Progenitor cell of endocrine pancreas (in vitro differentiated cells): ENCODE data around the gene HEXD. TPM values are rescaled to one million over a fixed set of nuclear protein-coding genes. Genes with fewer than 3 reads are reported as not detected.

Experiments
- DNase-seq: peaks from one replicate; pipeline ENCODE4 v3.0.0; 2021; ENCODE audit warnings: low spot score; ENCODE audit not compliant: unreplicated experiment
- H3K27ac Mint-ChIP-seq: 2 replicates; pipeline ENCODE4 v1.8.0; 2021; ENCODE audit warnings: mild to moderate bottlenecking, moderate library complexity, mixed read lengths
- H3K27me3 Mint-ChIP-seq: 2 replicates; pipeline ENCODE4 v1.8.0; 2021; ENCODE audit warnings: mixed read lengths
- H3K36me3 Mint-ChIP-seq: 2 replicates; pipeline ENCODE4 v1.8.0; 2022; ENCODE audit warnings: mixed read lengths; ENCODE audit not compliant: insufficient read depth
- H3K4me1 Mint-ChIP-seq: 2 replicates; pipeline ENCODE4 v1.8.0; 2021; ENCODE audit warnings: low read depth, mixed read lengths
- H3K4me3 Mint-ChIP-seq: 2 replicates; pipeline ENCODE4 v1.8.0; 2021; ENCODE audit warnings: low read depth, mild to moderate bottlenecking, moderate library complexity, mixed read lengths
- H3K9me3 Mint-ChIP-seq: 2 replicates; pipeline ENCODE4 v1.8.0; 2021; ENCODE audit warnings: low read depth, mixed read lengths
- CTCF ChIP-seq: fragments of 200-600 bp; sonication (generic); IDR thresholded peaks from one replicate; pipeline ENCODE4 v1.5.0; 2021; ENCODE audit warnings: antibody characterized with exemption, mild to moderate bottlenecking; ENCODE audit not compliant: unreplicated experiment
- total RNA-seq: library from RNA; stranded (reverse); gene quantifications from 2 replicates; pipeline ENCODE4 v1.2.1, GENCODE V29; 2021

The HEXD gene
- total RNA-seq, 1 donor from 2014 or later: 86.4 TPM

DNA sequence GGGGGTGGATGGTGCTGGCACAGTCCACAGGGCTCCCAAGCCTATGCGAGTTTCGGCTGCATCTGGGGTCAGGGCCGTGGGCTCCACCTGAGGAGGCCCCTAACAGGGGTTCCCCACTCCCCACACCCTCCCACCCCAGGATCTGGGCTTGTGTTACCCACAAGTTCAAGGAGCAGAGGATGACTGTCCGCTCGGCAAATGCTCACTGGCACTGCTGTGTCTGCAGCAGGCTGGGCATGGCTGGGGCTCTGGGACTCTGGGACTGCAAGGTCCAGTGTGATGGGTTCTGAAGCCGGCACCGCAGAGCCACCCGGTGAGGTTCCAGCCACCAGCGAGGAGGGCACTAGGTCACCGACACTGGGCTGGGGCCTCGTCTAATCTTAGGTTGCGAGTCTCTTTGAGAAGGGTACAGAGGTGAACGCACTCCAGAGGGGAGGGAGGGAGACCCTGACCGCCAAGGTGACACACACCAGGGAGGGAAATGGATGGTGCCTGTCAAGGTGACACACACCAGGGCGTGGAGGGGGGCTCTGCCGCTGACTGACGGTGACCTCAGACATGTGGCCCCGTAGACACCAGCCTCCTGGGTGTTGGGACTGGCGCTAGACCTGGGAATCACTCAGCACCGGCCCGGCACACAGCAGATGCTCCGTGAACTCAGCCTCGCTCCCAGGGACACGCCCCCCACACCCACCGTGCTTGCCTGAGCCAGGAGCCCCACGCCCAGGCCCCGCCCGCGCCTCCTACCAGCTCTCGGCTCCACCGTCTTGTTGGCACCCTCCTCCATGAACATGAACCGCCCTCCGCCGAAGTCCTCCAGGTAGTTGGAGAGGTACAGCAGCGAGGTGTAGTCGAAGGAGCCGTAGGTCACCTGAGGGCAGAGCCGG is 20.5 kb upstream of the HEXD start:
- H3K4me1 Mint-ChIP-seq: no peaks in the 10 kb centered on the region
- no peak overlapping the region for H3K27ac Mint-ChIP-seq
- no peak overlapping the region for H3K4me3 Mint-ChIP-seq

DNA sequence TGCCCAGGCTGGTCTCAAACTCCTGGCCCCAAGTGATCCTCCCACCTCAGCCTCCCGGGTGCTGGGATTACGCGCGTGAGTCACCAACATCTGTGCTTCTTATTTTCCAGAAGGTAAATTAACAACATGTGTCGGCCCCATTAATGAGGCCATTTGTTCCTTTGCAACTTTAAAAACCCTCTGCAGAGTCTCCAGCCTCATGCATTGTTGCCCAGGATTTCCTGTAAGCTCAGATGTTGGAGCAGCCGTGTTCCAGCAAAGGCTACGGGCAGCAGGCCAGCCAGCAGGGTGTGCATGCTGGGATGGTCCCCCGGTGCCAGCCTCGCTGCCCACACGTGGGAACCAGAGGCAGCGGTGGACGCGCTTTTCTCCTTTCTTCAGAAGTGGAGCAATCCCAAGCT is 19.1 kb upstream of the HEXD start:
- H3K36me3 Mint-ChIP-seq: peaks cover 13% of the 10 kb centered on the region
- H3K27me3 Mint-ChIP-seq: no peaks in the 10 kb centered on the region
- no peaks in the 10 kb centered on the region for H3K4me1 Mint-ChIP-seq
- TF ChIP-seq CTCF: no peak
- H3K9me3 Mint-ChIP-seq: no peaks in the 10 kb centered on the region
- H3K4me3 Mint-ChIP-seq: no peak overlapping the region
- no peak overlapping the region for H3K27ac Mint-ChIP-seq
- DNase-seq: no peak

More for the DNA sequence above, 20.5 kb upstream of the HEXD start:
- DNase-seq: no peak
- TF ChIP-seq CTCF: no peak
- Mint-ChIP-seq H3K27me3 (no peaks in the 10 kb centered on the region), H3K36me3 (peaks cover 7% of the 10 kb centered on the region), H3K9me3 (no peaks in the 10 kb centered on the region)

GRCh38 chr17:82399601-82400101 is 18.5 kb upstream of the HEXD start:
- Mint-ChIP-seq H3K4me3 (no peak overlapping the region), H3K36me3 (peaks cover 13% of the 10 kb centered on the region), H3K27me3 (no peaks in the 10 kb centered on the region), H3K27ac (no peak overlapping the region), H3K9me3 (no peaks in the 10 kb centered on the region), H3K4me1 (no peaks in the 10 kb centered on the region)
- DNase-seq: no peak
- TF ChIP-seq CTCF: no peak

- H3K9me3 Mint-ChIP-seq: no peaks in the 10 kb centered on the region
- no peaks in the 10 kb centered on the region for H3K4me1 Mint-ChIP-seq
- H3K27me3 Mint-ChIP-seq: no peaks in the 10 kb centered on the region
- TF ChIP-seq CTCF: no peak
- DNase-seq: no peak
- H3K27ac Mint-ChIP-seq: no peak overlapping the region
- no peak overlapping the region for H3K4me3 Mint-ChIP-seq
- peaks cover 13% of the 10 kb centered on the region for H3K36me3 Mint-ChIP-seq
Observed at GRCh38 chr17:82400206-82400605, 17.9 kb upstream of the HEXD start.

DNA sequence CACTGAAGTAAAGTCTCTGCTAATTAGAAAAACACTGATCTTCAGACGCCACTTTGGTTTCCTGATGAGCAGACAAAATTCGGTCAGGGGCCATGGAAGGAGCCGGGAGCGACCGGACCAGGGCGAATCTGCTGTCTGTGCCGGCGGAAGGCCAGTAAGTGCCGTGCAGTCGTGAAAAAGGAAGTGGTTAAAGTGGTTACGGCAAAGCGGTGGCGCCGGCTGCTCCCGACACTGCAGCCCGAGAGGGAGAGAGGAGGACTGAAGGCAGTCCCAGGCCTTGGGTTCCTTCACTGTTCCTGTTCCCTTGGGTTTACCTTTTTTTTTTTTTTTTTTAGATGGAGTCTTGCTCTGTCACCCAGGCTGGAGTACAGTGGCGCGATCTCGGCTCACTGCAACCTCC is 17.3 kb upstream of the HEXD start:
- H3K27me3 Mint-ChIP-seq: no peaks in the 10 kb centered on the region
- no peak overlapping the region for H3K27ac Mint-ChIP-seq
- H3K36me3 Mint-ChIP-seq: peaks cover 14% of the 10 kb centered on the region
- TF ChIP-seq CTCF: no peak
- no peaks in the 10 kb centered on the region for H3K9me3 Mint-ChIP-seq
- no peaks in the 10 kb centered on the region for H3K4me1 Mint-ChIP-seq
- H3K4me3 Mint-ChIP-seq: no peak overlapping the region
- DNase-seq: no peak
